HCT116 (cell line): ENCODE measurements around the gene RXRA. TPM values are rescaled to one million over a fixed set of nuclear protein-coding genes. Genes with fewer than 3 reads are reported as not detected.

Experiments
- ATAC-seq: fragments of 200-7000 bp; cut with Tn5 transposase; 2 replicates; pipeline ENCODE4 v1.9.1; 2020; ENCODE audit warnings: mild to moderate bottlenecking, moderate library complexity
- BruUV-seq: library from RNA; stranded (reverse); fragments of 400-500 nt; replicated peaks from 2 replicates; lab custom pipeline; 2021; lab: Mats Ljungman, UMichigan
- CTCF ChIA-PET: fragments of 300-600 bp; sonication (Branson Sonifier 250); formaldehyde crosslinking; loops from one replicate; lab custom pipeline; 2021; ENCODE audit warnings: antibody characterized with exemption; lab: Charles Lee
- POLR2A ChIA-PET: fragments of 300-600, 350-600 bp; sonication (Branson Sonifier 250); formaldehyde crosslinking; loops from one replicate; lab custom pipeline; 2021; ENCODE audit warnings: antibody characterized with exemption; lab: Charles Lee
- RAD21 ChIA-PET, 2 experiments: fragments of 300-600 bp; sonication (Branson Sonifier 250); formaldehyde crosslinking; loops; one replicate each; lab custom pipeline; 2023; ENCODE audit warnings: low total read pairs in 2 of 2; ENCODE audit not compliant: uncharacterized antibody in 2 of 2, unreplicated experiment in 2 of 2, low non-redundant PET in 1 of 2; lab: Charles Lee
- DNase-seq: peaks from one replicate; pipeline ENCODE4 v3.0.0-alpha.2; 2010; ENCODE audit warnings: low read depth, low spot score
- H2AFZ ChIP-seq: fragments of 200-600 bp; shearing (Covaris generic), sonication (generic); 2 replicates; pipeline ENCODE4 v1.6.1; 2017; ENCODE audit warnings: low read depth, mixed run types, mixed read lengths, antibody characterized with exemption, low read length; ENCODE audit not compliant: poor library complexity, severe bottlenecking
- H3K27ac ChIP-seq: 2 replicates; pipeline ENCODE4 v1.5.1; 2012; ENCODE audit warnings: low read depth, low read length
- H3K27me3 ChIP-seq: fragments of 200-600 bp; sonication (generic); 2 replicates; pipeline ENCODE4 v1.6.1; 2016; ENCODE audit warnings: mixed run types, low read length, mixed read lengths; ENCODE audit not compliant: insufficient read depth
- H3K36me3 ChIP-seq, 2 experiments: fragments of 200-500 bp in 1 of 2; fragments of 200-600 bp in 1 of 2; sonication (Bioruptor generic) in 1 of 2; sonication (generic) in 1 of 2; 2 replicates each; pipeline versions ENCODE4 v1.5.1 to v1.6.1; 2014 to 2016; ENCODE audit warnings: low read length in 2 of 2, inconsistent platforms in 1 of 2, mixed read lengths in 1 of 2, mixed run types in 1 of 2; ENCODE audit not compliant: insufficient read depth in 2 of 2, control insufficient read depth in 1 of 2
- H3K4me1 ChIP-seq, 2 experiments: fragments of 200-600 bp in 1 of 2; sonication (generic) in 1 of 2; 2 replicates each; pipeline versions ENCODE4 v1.5.1 to v1.6.1; 2012 to 2017; ENCODE audit warnings: low read length in 2 of 2, inconsistent platforms in 1 of 2, mild to moderate bottlenecking in 1 of 2, mixed read lengths in 1 of 2, mixed run types in 1 of 2, moderate library complexity in 1 of 2; ENCODE audit not compliant: insufficient read depth in 2 of 2, control insufficient read depth in 1 of 2
- H3K4me2 ChIP-seq: fragments of 200-600 bp; sonication (generic); 2 replicates; pipeline ENCODE4 v1.6.1; 2017; ENCODE audit warnings: mixed run types, low read length, mixed read lengths
- H3K4me3 ChIP-seq, 2 experiments: fragments of 200-600 bp in 1 of 2; sonication (generic) in 1 of 2; replicated peaks in 1 of 2; 2 replicates each; pipeline ENCODE4 v1.5.1; 2011 to 2016; ENCODE audit warnings: low read length in 2 of 2, control low read depth in 1 of 2, low read depth in 1 of 2, mild to moderate bottlenecking in 1 of 2, mixed read lengths in 1 of 2, mixed run types in 1 of 2
- H3K79me2 ChIP-seq: fragments of 200-600 bp; sonication (generic); 2 replicates; pipeline ENCODE4 v1.6.1; 2017; ENCODE audit warnings: mild to moderate bottlenecking, mixed run types, low read length, moderate library complexity, mixed read lengths; ENCODE audit not compliant: insufficient read depth
- H3K9ac ChIP-seq: fragments of 200-600 bp; sonication (generic); 2 replicates; pipeline ENCODE4 v1.6.1; 2016; ENCODE audit warnings: low read length, mixed read lengths
- H3K9me2 ChIP-seq: fragments of 200-600 bp; sonication (generic), shearing (Covaris generic); 2 replicates; pipeline ENCODE4 v1.6.1; 2017; ENCODE audit warnings: mixed run types, mild to moderate bottlenecking, moderate library complexity; ENCODE audit not compliant: insufficient read depth
- H3K9me3 ChIP-seq, 2 experiments: fragments of 200-500 bp in 1 of 2; fragments of 200-600 bp in 1 of 2; sonication (Bioruptor generic) in 1 of 2; sonication (generic) in 1 of 2; 2 replicates each; pipeline ENCODE4 v1.6.1; 2014 to 2017; ENCODE audit warnings: low read length in 2 of 2, mixed read lengths in 2 of 2, inconsistent platforms in 1 of 2, low read depth in 1 of 2, mild to moderate bottlenecking in 1 of 2, mixed run types in 1 of 2, moderate library complexity in 1 of 2; ENCODE audit not compliant: control insufficient read depth in 1 of 2, insufficient read depth in 1 of 2
- H4K20me1 ChIP-seq: fragments of 200-600 bp; sonication (generic), shearing (Covaris generic); 2 replicates; pipeline ENCODE4 v1.6.1; 2017; ENCODE audit warnings: mixed run types, mild to moderate bottlenecking, moderate library complexity; ENCODE audit not compliant: insufficient read depth
- CEBPB ChIP-seq: IDR thresholded peaks from 2 replicates; pipeline ENCODE4 v1.6.1; 2012; ENCODE audit warnings: low read depth
- EZH2 ChIP-seq: fragments of 200-600 bp; sonication (generic); IDR thresholded peaks from 2 replicates; pipeline ENCODE4 v1.6.1; 2017; ENCODE audit warnings: antibody characterized with exemption, mixed run types
- MAX ChIP-seq: IDR thresholded peaks from 2 replicates; pipeline ENCODE4 v1.6.1; 2012
- POLR2A ChIP-seq: IDR thresholded peaks from 2 replicates; pipeline ENCODE4 v1.7.0; 2011; ENCODE audit warnings: borderline replicate concordance; ENCODE audit not compliant: insufficient read depth, insufficient read length; ENCODE audit errors: extremely low read depth
- SP1 ChIP-seq: IDR thresholded peaks from 2 replicates; pipeline ENCODE4 v1.6.1; 2012; ENCODE audit warnings: low read depth
- SRF ChIP-seq: IDR thresholded peaks from 2 replicates; pipeline ENCODE4 v1.6.1; 2012; ENCODE audit warnings: low read depth
- YY1 ChIP-seq: IDR thresholded peaks from 2 replicates; pipeline ENCODE4 v1.6.1; 2011; ENCODE audit warnings: low read length, low read depth, moderate library complexity, mild to moderate bottlenecking; ENCODE audit not compliant: insufficient replicate concordance; ENCODE audit errors: extremely low read depth
- ZFX ChIP-seq: fragments of 450-650 bp; IDR thresholded peaks from 2 replicates; pipeline ENCODE4 v1.6.1; 2017
- intact Hi-C: fragments of 100-400 bp; cut with micrococcal nuclease; formaldehyde crosslinking; loops from 2 replicates; pipeline ENCODE4 v1.10.0; 2022
- total RNA-seq: library from RNA; stranded (reverse); gene quantifications from one replicate; pipeline ENCODE4 v1.2.1, GENCODE V29; 2021; ENCODE audit not compliant: unreplicated experiment
- TF ChIP-seq, protein P1 (sequence below): IDR thresholded peaks from 2 replicates; pipeline ENCODE4 v1.6.1; 2012

Gene RXRA
- total RNA-seq, 1 experiment from 2014 or later, result 43.9 TPM

- Histone ChIP-seq H3K4me1 (peaks cover 31 to 44% of the 10 kb centered on the region in 2 experiments), H3K9me3 (no peaks in the 10 kb centered on the region), H3K9me2 (no peaks in the 10 kb centered on the region), H3K9ac (peak overlapping the region; percentile 45; the same call in 1 of the 2 replicates), H3K36me3 (no peaks in the 10 kb centered on the region), H4K20me1 (no peaks in the 10 kb centered on the region), H3K4me2 (peak overlapping the region; percentile 71), H3K27ac (peak overlapping the region; percentile 83), H3K4me3 (peak overlapping the region in 1 of 2 experiments; percentile 23; a peak in 1 of 4 replicates), H3K27me3 (no peaks in the 10 kb centered on the region), H2AFZ (no peak overlapping the region), H3K79me2 (no peaks in the 10 kb centered on the region; the same call in 1 of the 2 replicates)
- ChIA-PET CTCF (no interaction called here), RAD21 (no interaction called here), POLR2A (interaction anchor here (1.1 kb wide), 1 partner anchor 33 kb away, joined by 3 read pairs; no protein-coding TSS in a partner anchor)
- TF ChIP-seq EZH2 (no peak), MAX (no peak), CEBPB (no peak), SP1 (no peak), POLR2A (no peak), SRF (no peak), YY1 (no peak), ZFX (no peak)
- TF ChIP-seq, protein P1, sequence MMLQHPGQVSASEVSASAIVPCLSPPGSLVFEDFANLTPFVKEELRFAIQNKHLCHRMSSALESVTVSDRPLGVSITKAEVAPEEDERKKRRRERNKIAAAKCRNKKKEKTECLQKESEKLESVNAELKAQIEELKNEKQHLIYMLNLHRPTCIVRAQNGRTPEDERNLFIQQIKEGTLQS, result no peak
- intact Hi-C loops, result no loop called here
- DNase-seq, result no peak
- ATAC-seq, result peak; percentile 8
- no TSS peak for BruUV-seq
Observed at GRCh38 chr9:134413112-134413715, 87.0 kb downstream of the RXRA start.
